ENCODE data around the gene SHLD2.
"Not testable (repeated sequence)": the region's sequence is repeated elsewhere in the genome, so short reads cannot be mapped to it uniquely, and the experiment has no call there.

GRCh38 chr10:87211848-87212247 lies 116.8 kb downstream of the SHLD2 start:
- TF ChIP-seq POLR2AphosphoS5 (IDR thresholded peaks at IDR 0.05; ENCODE audit: borderline replicate concordance, low read depth, low read length); EZH2 (IDR thresholded peaks at IDR 0.05): not testable (repeated sequence)

All from SK-N-MC (cell line).